ENCODE data around the gene SIRT4.
"Not testable (repeated sequence)": the region's sequence is repeated elsewhere in the genome, so short reads cannot be mapped to it uniquely, and the experiment has no call there.

The SIRT4 gene

DNA sequence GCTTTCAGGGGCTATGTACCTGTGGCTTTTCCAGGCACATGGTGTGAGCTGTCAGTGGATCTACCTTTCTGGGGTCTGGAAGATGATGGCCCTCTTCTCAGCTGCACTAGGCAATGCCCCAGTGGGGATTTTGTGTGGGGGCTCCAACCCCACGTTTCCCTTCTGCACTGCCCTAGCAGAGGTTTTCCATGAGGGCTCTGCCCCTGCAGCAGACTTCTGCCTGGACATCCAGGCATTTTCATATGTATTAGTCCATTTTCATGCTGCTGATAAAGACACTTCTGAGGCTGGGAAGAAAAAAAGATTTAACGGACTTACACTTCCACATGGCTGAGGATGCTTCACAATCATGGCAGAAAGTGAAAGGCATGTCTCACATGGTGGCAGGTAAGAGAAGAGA is 34.3 kb downstream of the SIRT4 start:
- not testable (repeated sequence) for DNase-seq

DNA sequence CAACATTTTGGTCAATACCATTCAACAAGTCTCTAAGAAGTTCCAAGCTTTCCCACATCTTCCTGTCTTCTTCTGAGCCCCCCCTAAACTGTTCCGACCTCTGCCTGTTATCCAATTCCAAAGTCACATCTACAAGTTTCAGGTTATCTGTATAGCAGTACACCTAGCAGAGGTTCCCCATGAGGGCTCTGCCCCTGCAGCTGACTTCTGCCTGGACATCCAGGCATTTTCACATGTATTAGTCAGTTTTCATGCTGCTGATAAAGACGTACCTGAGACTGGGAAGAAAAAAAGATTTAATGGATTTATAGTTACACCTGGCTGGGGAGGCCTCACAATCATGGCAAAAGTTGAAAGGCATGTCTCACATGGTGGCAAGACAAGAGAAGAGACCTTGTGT is 35.6 kb downstream of the SIRT4 start:
- no peak for DNase-seq

DNA sequence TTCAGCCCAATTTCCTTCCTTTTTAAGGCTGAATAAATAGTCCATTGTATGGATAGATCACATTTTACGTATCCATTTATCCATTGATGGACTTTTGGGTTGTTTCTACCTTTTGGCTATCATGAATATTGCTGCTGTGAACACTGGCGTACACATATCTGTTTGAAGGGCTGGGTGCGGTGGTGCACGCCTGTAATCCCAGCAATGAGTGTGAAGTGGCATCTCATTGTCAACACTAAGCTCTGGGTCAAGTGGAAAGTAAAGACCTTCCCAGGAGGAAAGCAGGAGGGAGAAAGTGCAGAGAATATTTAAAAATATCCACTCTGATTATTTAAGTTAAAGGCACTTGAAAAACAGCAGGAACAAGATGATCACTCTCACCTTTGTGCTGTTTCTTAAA is 37.1 kb downstream of the SIRT4 start:
- DNase-seq, result no peak

DNA sequence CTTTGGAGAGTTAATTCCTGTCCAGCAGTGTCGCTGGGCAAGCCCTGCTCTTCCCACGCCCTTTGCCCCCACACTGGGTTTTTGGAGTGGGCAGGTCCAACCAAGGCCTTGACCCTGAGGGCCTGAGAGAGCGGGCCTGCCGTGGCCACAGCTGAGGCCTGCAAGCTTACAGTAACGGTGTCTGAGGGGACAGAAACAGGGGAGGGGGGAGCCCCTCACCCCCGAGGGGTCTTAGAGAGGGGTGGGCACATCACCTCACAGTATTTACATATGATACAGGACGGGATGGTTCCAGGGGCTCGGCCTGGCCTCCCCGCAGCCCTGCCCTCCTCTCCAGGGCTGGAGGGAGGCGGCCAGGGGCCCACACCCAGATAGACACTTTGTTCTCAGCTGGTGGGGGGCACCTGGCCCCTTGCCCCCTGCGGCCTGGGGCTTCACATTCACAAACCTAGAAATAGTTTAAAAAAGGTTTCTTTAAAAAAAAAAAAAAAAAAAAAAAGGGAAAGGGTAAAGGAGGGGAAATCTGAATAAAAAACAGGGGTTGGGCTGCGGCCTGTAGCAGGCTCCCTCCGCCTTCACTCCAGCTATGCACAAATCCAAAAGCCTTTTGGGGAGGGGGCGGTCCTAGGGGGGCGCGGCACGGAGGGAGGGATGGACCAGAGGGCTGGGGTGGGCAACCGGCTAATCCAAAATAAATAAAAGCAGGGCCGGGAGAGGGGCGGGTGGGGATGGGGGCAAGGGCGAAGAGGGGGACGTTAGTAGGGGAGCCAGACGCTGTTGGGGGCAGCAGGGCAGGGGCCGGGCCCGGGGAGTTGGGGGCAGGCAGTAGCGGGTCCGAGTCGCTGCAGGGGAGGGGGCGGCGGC is 40.3 kb downstream of the SIRT4 start:
- DNase-seq, result no peak

DNA sequence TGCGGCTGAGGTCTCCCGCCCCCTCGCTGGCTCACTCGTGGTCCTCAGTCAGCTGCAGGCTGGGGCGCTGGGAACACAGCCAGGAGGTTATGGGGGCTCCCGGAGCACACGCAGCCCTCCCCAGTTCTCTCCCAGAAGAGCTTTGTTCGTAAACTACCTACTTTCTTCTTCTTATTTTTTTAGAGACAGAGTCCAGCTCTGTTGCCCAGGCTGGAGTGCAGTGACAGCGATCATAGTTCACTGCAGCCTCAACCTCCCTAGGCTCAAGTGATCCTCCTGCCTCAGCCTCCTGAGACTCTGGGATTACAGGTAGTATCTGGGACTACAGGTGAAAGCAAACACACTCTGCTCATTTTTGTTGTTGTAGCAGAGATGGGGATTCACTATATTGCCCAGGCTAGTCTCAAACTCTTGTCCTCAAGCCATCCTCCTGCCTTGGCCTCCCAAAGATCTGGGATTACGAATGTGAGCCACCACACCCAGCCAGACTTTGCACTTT is 41.0 kb downstream of the SIRT4 start:
- no peak for DNase-seq

DNA sequence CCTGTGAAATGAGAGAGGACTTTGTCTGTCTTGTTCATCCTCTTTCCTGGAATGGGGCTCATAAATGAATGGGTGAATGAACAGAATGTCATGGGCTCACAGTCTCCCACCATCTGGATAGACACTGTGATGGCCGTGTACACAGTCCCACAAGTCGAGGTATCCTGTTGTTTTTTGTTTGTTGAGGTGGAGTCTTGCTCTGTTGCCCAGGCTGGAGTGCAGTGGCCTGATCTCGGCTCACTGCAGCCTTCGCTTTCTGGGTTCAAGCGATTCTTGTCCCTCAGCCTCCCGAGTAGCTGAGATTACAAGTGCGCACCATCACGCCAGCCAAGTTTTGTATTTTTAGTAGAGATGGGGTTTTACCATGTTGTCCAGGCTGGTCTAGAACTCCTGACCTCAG is 41.6 kb downstream of the SIRT4 start:
- no peak for DNase-seq

DNA sequence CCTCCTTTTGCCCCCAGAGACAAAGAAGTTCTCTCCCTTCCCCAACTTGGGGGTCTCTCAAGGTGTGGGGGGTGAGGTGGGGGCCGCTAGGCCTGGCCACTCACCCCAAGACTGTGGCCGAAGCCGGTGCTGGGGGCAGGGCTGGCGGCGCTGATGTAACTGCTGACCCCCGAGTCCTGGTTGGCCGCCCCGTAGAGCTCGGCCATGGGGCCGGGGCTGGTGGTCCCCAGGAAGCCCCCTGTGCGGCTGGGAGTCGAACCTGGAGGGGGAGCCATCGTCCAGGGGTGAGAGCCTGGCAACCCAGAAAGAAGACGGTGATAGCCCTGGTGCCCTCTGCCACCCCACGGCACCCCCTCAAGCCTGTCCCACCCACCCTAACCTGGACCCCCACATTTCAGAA is 43.9 kb downstream of the SIRT4 start:
- no peak for DNase-seq

DNA sequence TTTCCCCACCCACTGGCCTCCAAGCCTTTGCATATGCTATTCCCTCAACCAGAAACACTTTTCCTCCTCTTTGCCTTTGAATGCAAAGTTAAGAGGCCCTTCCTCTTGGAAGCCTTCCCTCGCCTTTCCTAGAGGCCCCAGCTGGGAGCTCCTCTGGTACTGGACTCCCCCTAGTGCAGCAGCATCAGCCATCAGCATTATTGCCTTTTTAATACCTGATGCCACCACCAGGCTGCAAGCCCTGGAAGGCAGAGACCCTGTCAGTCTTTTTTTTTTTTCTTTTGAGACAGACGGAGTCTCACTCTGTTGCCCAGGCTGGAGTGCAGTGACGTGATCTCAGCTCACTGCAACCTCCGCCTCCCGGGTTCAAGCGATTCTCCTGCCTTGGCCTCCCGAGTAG is 44.6 kb downstream of the SIRT4 start:
- no peak for DNase-seq

DNA sequence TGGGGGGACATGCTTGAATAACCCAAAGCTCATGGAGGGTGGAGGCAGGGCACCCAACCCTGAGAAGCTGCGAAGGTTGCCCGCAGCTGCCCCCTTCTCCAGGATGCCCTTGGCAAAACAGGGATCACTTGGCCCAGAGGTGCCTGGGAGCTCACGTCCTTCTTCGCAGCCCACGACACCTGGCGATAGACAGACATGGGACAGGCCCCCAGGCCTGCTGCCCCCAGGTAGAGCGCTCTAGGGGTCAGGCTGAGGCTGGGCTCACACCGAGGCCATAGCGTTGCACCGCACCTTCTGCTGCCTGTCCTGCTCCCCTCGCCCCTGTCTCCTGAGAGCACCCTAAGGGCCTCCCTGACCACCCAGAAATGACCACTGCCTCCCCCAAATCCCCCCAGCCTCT is 45.6 kb downstream of the SIRT4 start:
- no peak for DNase-seq

DNA sequence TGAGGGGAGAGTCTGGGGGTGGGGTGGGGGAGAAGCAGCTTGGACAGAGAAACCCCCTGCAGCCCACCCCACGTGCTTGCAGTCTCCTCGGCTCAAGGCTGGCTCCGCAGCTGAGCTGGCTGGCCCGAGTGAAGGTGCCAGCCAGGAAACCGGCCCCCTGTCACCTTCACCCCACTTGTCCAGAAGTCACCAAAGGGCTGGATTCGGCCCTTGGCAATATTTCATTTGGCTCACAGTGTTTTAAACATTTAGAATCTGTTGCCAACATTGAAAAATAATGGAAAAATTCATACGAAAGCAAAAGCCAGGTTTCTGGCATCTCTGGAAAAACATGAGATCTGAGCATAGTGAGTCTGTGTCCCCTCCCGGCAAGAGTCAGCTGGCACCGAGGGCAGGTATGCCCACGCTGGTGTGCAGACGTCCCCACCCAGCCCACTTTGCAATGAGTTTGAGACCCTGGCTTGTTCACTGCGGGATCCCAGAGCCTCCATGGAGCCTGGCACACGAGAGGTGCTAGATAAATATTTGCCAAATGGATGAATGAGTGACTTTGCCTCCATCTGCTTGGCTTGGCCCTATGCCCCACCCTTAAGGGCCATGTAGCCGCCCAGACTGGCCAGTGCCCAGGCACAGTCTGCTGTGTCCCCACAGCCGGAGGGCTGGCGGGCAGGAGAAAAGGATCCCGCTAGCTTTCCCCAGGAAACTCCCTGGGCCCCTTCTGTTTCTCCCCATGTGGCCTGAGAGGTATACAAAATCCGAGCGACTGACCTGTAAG is 48.6 kb downstream of the SIRT4 start:
- DNase-seq, result no peak

DNA sequence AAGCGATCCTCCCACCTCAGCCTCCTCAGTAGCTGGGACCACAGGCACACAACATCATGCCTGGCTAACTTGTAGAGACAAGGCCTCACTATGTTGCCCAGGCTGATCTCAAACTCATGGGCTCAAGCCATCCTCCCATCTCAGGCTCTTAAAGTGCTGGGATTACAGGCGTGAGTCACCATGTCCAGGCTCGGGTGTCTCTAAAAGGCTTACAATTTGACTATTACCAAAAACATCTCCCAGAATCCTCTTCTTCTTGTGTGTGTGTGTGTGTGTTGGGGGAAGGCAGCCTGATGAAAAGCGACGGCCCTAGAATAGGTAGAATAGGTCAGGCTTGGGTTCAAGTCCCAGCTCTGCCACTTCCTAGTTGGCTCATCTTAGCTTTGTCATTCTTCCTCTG is 50.0 kb downstream of the SIRT4 start:
- DNase-seq, result no peak

DNA sequence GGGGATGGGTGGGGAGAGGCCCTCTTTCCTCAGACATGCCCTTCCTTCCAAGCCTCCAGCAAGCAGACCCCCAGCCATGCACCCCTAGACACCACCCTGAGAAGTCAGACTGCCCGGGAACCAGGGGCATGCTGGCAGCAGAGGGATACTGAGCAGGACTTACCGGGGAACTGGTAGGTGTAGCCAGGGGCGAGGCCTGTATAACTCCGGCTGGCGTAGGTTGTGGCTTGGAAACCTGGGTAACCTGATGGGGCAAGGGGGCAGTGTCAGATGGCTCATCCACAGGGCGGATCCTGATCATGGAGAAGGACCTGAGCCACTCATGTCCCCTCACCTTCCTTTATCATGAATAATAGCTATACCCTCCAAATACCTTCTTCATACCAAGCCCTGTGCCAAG is 51.0 kb downstream of the SIRT4 start:
- no peak for DNase-seq

DNA sequence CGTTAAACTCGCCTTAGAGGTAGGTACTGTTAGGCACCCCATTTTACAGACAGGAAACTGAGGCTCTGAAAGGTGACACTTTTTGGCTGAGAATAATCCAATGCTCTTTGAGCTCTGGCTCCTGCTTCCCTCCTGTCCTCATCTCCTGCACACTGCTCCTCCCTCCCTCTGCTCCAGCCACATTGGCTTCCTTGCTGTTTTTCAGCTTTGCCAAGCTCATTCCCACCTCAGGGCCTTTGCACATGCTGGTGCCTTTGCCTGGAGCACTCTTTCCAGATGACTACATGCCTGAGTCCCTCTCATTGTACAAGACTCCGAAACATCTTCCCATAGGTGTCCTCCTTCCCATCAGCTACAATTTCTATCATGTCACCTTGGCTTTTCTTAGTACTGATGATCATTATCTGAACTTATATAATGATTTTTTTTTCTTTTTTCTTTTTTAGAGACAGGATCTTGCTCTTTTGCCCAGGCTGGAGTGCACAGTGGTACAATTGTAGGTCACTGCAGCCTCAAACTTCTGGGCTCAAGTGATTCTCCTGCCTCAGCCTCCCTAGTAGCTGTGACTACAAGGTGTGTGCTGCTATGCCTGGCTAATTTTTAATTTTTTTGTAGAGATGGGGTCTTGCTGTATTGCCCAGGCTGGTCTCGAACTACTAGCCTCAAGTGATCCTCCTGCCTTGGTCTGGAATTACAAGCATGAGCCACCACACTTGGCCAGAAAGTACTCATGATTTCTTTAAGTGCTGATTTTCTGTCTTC is 51.6 kb downstream of the SIRT4 start:
- no peak for DNase-seq

DNA sequence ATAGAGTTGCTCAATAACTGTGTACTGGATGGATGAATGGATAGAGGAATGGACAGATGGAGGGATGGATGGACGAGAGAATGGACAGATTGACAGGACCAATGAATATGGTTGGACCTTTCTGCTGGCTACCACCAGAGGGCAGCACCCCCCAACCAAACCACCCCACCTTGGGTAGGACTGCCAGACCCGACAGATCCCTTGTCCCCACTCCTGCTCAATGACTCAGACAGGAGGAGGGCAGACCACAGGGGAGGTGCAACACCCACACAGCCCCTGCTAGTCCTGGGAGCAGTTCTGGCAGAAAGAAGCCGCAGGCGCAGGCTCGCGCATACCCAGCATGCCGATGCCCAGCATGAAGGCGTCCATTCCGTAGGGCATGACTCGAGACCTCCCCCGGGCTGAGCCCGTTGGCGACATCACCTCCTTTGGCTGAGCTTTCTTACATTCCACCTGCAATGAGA is 54.5 kb downstream of the SIRT4 start:
- DNase-seq, result peak; percentile 91

DNA sequence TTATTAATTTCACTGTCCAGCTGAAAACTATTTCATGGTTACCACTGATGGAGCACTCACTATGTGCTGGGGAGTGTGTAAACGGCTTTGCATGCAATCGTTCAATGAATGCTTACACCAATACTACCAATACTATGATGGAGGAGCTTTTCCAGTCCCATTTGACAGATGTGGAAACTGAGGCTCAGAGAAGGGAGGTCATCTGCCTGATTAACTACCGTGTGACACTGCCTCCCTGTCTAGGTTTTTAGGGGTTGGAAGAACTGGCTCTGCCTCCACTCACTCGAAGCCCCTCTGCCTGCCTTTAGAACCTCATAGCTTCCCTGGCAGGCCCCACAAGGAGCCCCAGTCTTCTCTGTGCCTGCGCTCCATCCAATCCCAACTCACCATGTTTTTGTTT is 55.0 kb downstream of the SIRT4 start:
- DNase-seq, result no peak

DNA sequence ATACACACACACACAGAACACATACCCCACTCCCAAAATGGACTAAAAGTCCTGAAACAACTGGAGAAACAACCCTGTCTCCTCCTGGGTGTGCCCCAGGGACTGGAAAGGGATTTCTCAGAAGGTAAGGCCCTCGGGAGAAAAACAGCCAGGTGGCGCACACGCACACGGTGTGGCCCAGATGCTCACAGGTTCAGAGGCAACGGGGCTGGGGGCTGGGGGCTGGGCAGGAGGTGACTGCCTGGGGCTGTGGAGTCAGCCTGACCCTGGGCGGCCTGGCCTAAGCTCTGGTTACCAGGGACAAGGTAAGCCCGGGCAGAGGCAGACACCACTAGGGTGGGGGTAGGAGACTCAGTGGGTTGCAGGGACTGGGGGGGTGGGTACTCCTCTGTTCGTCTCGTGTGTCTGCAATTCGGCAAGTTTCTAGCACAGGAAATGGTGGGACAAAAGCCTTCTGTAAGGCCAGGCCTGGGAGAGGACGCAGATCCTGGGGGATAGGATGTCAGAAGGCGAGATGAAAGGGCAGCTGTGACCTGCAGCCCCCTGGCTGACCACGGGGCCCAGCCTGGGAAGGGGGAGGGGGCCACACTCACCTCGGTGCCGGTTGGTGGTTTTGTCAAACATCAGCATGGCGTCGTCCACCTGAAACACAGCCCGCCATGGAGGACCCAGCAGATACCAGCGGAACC is 56.4 kb downstream of the SIRT4 start:
- DNase-seq, result no peak

DNA sequence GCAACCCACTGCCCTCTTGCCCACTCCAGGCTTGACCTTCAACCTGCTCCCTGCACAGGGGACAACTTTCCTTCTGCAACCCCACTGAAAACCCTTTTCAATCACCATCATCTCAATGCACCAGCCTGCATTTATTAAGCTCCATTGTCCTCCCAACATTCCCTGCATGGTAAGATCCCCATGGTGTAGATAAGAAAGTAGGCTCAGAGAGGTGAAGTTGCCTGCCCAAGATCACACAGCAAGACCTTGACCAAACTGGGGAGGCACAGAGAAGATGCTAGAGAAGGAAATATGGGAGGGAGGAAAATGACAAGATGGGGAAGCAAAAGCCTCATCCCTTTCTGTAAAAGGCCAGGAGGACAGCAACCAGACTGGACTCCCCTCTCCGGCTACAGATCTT is 57.0 kb downstream of the SIRT4 start:
- DNase-seq, result no peak

DNA sequence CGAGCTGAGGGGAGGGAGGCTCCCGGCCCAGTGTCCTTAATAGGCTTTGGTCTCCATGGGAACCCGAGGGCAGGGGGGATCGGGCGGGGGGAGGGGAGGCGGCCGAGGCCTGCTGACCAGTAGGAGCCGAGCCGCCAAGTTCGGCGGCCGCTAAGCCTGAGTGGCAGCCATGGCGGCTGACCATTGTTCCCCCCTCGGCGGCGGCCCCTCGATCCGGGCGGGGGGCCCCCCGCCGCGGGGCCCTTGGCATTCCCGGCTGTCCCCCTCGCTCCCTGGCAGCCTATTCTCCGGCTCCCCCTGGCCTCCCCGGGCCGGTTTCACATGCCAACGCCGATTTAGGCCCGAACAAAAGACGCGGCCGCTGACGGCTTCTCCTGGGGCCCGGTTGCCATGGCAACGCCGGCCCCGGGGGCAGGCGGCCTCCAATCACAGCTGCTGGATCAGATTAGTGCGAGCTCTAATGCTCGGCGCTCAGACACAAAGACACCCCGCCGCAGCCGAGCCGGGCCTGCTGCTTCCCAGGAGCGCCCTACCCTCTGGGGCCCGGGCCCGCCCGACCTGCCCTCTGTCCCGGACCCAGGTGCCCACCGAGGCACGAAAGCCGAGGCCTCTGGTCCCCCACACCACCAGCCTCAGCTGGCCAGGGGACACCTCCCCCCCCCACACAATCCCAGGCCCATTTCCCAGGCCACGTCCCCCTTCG is 59.5 kb downstream of the SIRT4 start:
- DNase-seq, result no peak

Data from activated effector memory CD4-positive, alpha-beta T cell treated with anti-CD3 and anti-CD28 coated beads, Interleukin-2, amount 50 U/mL, for 16 hours (primary cell).